Karpas-422 (cell line): ENCODE results near the gene S1PR3. TPM values are rescaled to one million over a fixed set of nuclear protein-coding genes. Genes with fewer than 3 reads are reported as not detected.

Experiments used
- DNase-seq: peaks from one replicate; pipeline ENCODE4 v3.0.0-alpha.2; 2015
- H2AFZ ChIP-seq: fragments of 200-600 bp; sonication (generic); 2 replicates; pipeline ENCODE4 v1.6.1; 2014; ENCODE audit warnings: antibody characterized with exemption, low read length, mixed read lengths
- H3K27ac ChIP-seq: fragments of 200-600 bp; sonication (generic); 2 replicates; pipeline ENCODE4 v1.5.1; 2014; ENCODE audit warnings: mild to moderate bottlenecking, low read length, moderate library complexity
- H3K27me3 ChIP-seq: fragments of 200-600 bp; sonication (generic); 2 replicates; pipeline ENCODE4 v1.6.1; 2014; ENCODE audit warnings: low read length, mixed read lengths
- H3K36me3 ChIP-seq: fragments of 200-600 bp; sonication (generic); 2 replicates; pipeline ENCODE4 v1.6.1; 2014; ENCODE audit warnings: low read length, mixed read lengths; ENCODE audit not compliant: insufficient read depth
- H3K4me1 ChIP-seq: fragments of 200-600 bp; sonication (generic); 2 replicates; pipeline ENCODE4 v1.6.1; 2014; ENCODE audit warnings: mild to moderate bottlenecking, low read length, mixed read lengths
- H3K4me2 ChIP-seq: fragments of 200-600 bp; sonication (generic); 2 replicates; pipeline ENCODE4 v1.6.1; 2014; ENCODE audit warnings: low read length, low read depth, mild to moderate bottlenecking; ENCODE audit not compliant: poor library complexity, severe bottlenecking
- H3K4me3 ChIP-seq: fragments of 200-600 bp; sonication (generic); 2 replicates; pipeline ENCODE4 v1.5.1; 2014; ENCODE audit warnings: mild to moderate bottlenecking, antibody characterized with exemption, low read length, mixed read lengths
- H3K79me2 ChIP-seq: fragments of 200-600 bp; sonication (generic); 2 replicates; pipeline ENCODE4 v1.6.1; 2014; ENCODE audit warnings: mild to moderate bottlenecking, low read length, mixed read lengths
- H3K9ac ChIP-seq: fragments of 200-600 bp; sonication (generic); 2 replicates; pipeline ENCODE4 v1.6.0; 2014; ENCODE audit warnings: low read length
- H3K9me2 ChIP-seq: fragments of 200-600 bp; sonication (generic), shearing (Covaris generic); replicated peaks from 2 replicates; pipeline ENCODE4 v1.6.0; 2014; ENCODE audit warnings: mild to moderate bottlenecking, low read length, moderate library complexity; ENCODE audit not compliant: insufficient read depth
- H3K9me3 ChIP-seq: fragments of 300-700, 200-600 bp; sonication (generic); 2 replicates; pipeline ENCODE4 v1.6.1; 2014; ENCODE audit warnings: low read length, mixed read lengths
- H4K20me1 ChIP-seq: fragments of 200-600 bp; sonication (generic); 2 replicates; pipeline ENCODE4 v1.6.1; 2014; ENCODE audit warnings: mild to moderate bottlenecking, antibody characterized with exemption, low read length, low read depth; ENCODE audit not compliant: insufficient read depth
- total RNA-seq: library from RNA; depleted of rRNA; stranded (reverse); fragments of >200 nt; shearing (Covaris generic); gene quantifications from 2 replicates; pipeline ENCODE4 v1.2.3, GENCODE V29; 2014; ENCODE audit warnings: low replicate concordance

The S1PR3 gene
- total RNA-seq, 1 experiment from 2014 or later, result not detected

- no peaks in the 10 kb centered on the region for H3K9me2 ChIP-seq
- H3K9me3 ChIP-seq, result no peaks in the 10 kb centered on the region
- no peaks in the 10 kb centered on the region for H4K20me1 ChIP-seq
- no peak overlapping the region for H3K9ac ChIP-seq
- no peaks in the 10 kb centered on the region for H3K36me3 ChIP-seq
- H3K4me2 ChIP-seq, result no peak overlapping the region
- H2AFZ ChIP-seq, result no peak overlapping the region
- no peak overlapping the region for H3K4me3 ChIP-seq
- H3K79me2 ChIP-seq, result no peaks in the 10 kb centered on the region
- H3K27ac ChIP-seq, result no peak overlapping the region
- H3K27me3 ChIP-seq, result no peaks in the 10 kb centered on the region
- DNase-seq, result no peak
- peaks cover 9% of the 10 kb centered on the region for H3K4me1 ChIP-seq
These were observed 18.9 kb upstream of the S1PR3 start for GRCh38 chr9:88972401-88972800.

GRCh38 chr9:88973281-88974045, 17.8 kb upstream of the S1PR3 start:
- Histone ChIP-seq H3K27ac (no peak overlapping the region), H3K4me2 (no peak overlapping the region), H3K4me1 (peaks cover 9% of the 10 kb centered on the region), H3K9ac (no peak overlapping the region), H3K9me3 (no peaks in the 10 kb centered on the region), H3K9me2 (no peaks in the 10 kb centered on the region), H4K20me1 (no peaks in the 10 kb centered on the region), H3K4me3 (no peak overlapping the region), H3K27me3 (no peaks in the 10 kb centered on the region), H3K36me3 (no peaks in the 10 kb centered on the region), H3K79me2 (no peaks in the 10 kb centered on the region), H2AFZ (no peak overlapping the region)
- DNase-seq, result no peak

- no peak overlapping the region for H3K27ac ChIP-seq
- no peaks in the 10 kb centered on the region for H3K36me3 ChIP-seq
- H3K4me3 ChIP-seq, result no peak overlapping the region
- no peaks in the 10 kb centered on the region for H3K9me2 ChIP-seq
- H3K27me3 ChIP-seq, result no peaks in the 10 kb centered on the region
- H3K9ac ChIP-seq, result no peak overlapping the region
- peaks cover 9% of the 10 kb centered on the region for H3K4me1 ChIP-seq
- DNase-seq, result no peak
- no peaks in the 10 kb centered on the region for H4K20me1 ChIP-seq
- no peaks in the 10 kb centered on the region for H3K79me2 ChIP-seq
- H3K4me2 ChIP-seq, result no peak overlapping the region
- H2AFZ ChIP-seq, result no peak overlapping the region
- H3K9me3 ChIP-seq, result no peaks in the 10 kb centered on the region
These were observed 16.6 kb upstream of the S1PR3 start for GRCh38 chr9:88974641-88975040.

- Histone ChIP-seq H3K9ac (no peak overlapping the region), H3K27me3 (no peaks in the 10 kb centered on the region), H3K4me3 (no peak overlapping the region), H3K27ac (no peak overlapping the region), H3K9me2 (no peaks in the 10 kb centered on the region), H4K20me1 (no peaks in the 10 kb centered on the region), H3K79me2 (no peaks in the 10 kb centered on the region), H3K4me2 (no peak overlapping the region), H2AFZ (no peak overlapping the region; the same call in 1 of the 2 replicates), H3K36me3 (no peaks in the 10 kb centered on the region), H3K9me3 (no peaks in the 10 kb centered on the region), H3K4me1 (peaks cover 9% of the 10 kb centered on the region)
- DNase-seq, result no peak
These were observed 15.0 kb upstream of the S1PR3 start for GRCh38 chr9:88975966-88976889.

- Histone ChIP-seq H4K20me1 (no peaks in the 10 kb centered on the region), H3K4me3 (no peak overlapping the region), H3K9ac (no peak overlapping the region), H3K27ac (no peak overlapping the region), H2AFZ (no peak overlapping the region; the same call in 1 of the 2 replicates), H3K9me3 (no peaks in the 10 kb centered on the region), H3K27me3 (no peaks in the 10 kb centered on the region), H3K4me1 (peaks cover 9% of the 10 kb centered on the region), H3K9me2 (no peaks in the 10 kb centered on the region), H3K36me3 (no peaks in the 10 kb centered on the region), H3K4me2 (no peak overlapping the region), H3K79me2 (no peaks in the 10 kb centered on the region)
- DNase-seq, result no peak
These were observed 14.4 kb upstream of the S1PR3 start for GRCh38 chr9:88976890-88977257.

- Histone ChIP-seq H3K9me3 (no peaks in the 10 kb centered on the region), H3K79me2 (no peaks in the 10 kb centered on the region), H3K27ac (no peak overlapping the region), H2AFZ (no peak overlapping the region), H3K4me2 (no peak overlapping the region), H3K4me3 (no peak overlapping the region), H3K27me3 (no peaks in the 10 kb centered on the region), H3K9ac (no peak overlapping the region), H3K4me1 (peaks cover 9% of the 10 kb centered on the region), H3K36me3 (no peaks in the 10 kb centered on the region), H3K9me2 (no peaks in the 10 kb centered on the region), H4K20me1 (no peaks in the 10 kb centered on the region)
- DNase-seq, result no peak
These were observed 13.2 kb upstream of the S1PR3 start for GRCh38 chr9:88978034-88978433.

GRCh38 chr9:88979021-88979420, 12.2 kb upstream of the S1PR3 start:
- no peak overlapping the region for H3K9ac ChIP-seq
- H3K4me1 ChIP-seq, result peaks cover 9% of the 10 kb centered on the region
- H3K27me3 ChIP-seq, result no peaks in the 10 kb centered on the region
- no peak overlapping the region for H3K4me2 ChIP-seq
- no peaks in the 10 kb centered on the region for H3K9me3 ChIP-seq
- H3K27ac ChIP-seq, result no peak overlapping the region
- no peak overlapping the region for H2AFZ ChIP-seq
- H3K79me2 ChIP-seq, result no peaks in the 10 kb centered on the region
- no peak overlapping the region for H3K4me3 ChIP-seq
- no peaks in the 10 kb centered on the region for H3K36me3 ChIP-seq
- no peaks in the 10 kb centered on the region for H3K9me2 ChIP-seq
- H4K20me1 ChIP-seq, result no peaks in the 10 kb centered on the region
- DNase-seq, result no peak

- H3K36me3 ChIP-seq, result no peaks in the 10 kb centered on the region
- peaks cover 9% of the 10 kb centered on the region for H3K4me1 ChIP-seq
- no peak overlapping the region for H3K4me2 ChIP-seq
- no peak for DNase-seq
- no peak overlapping the region for H2AFZ ChIP-seq
- no peak overlapping the region for H3K27ac ChIP-seq
- H3K9me3 ChIP-seq, result no peaks in the 10 kb centered on the region
- H3K79me2 ChIP-seq, result no peaks in the 10 kb centered on the region
- no peaks in the 10 kb centered on the region for H4K20me1 ChIP-seq
- H3K9ac ChIP-seq, result no peak overlapping the region
- H3K9me2 ChIP-seq, result no peaks in the 10 kb centered on the region
- no peak overlapping the region for H3K4me3 ChIP-seq
- H3K27me3 ChIP-seq, result no peaks in the 10 kb centered on the region
These were observed 11.5 kb upstream of the S1PR3 start for GRCh38 chr9:88979791-88980190.
